Activated T-cell treated with anti-CD3 and anti-CD28 coated beads, Interleukin-2, amount 50 U/mL, for 1 hour (primary cell): ENCODE data around the gene TSPOAP1.
A peak's percentile ranks its signal among the peaks of the same experiment; 100 is the strongest.

Experiments used
- DNase-seq: peaks from one replicate; pipeline ENCODE4 v3.0.0-alpha.2; 2020

The TSPOAP1 gene

GRCh38 chr17:58315281-58315711 is 13.3 kb downstream of the TSPOAP1 start:
- DNase-seq, result no peak

DNA sequence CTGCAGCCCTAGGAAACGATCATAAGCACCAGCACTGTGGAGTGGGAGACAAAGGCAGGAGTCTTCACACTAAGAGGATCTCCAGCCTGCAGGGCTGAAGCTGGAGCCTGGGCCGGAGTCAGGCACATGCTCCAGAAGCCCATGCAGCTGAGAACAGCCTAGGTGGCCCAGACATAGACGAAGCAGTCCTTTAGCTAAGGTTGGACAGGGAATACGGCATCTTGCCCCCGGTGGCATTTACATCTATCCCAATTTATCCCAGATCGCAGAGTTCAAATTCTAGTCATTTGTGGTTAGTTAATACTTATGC is 13.9 kb downstream of the TSPOAP1 start:
- DNase-seq, result no peak

- no peak for DNase-seq
These were observed 14.5 kb downstream of the TSPOAP1 start for GRCh38 chr17:58313815-58314705.

- no peak for DNase-seq
These were observed 15.8 kb downstream of the TSPOAP1 start for GRCh38 chr17:58312829-58313228.

DNA sequence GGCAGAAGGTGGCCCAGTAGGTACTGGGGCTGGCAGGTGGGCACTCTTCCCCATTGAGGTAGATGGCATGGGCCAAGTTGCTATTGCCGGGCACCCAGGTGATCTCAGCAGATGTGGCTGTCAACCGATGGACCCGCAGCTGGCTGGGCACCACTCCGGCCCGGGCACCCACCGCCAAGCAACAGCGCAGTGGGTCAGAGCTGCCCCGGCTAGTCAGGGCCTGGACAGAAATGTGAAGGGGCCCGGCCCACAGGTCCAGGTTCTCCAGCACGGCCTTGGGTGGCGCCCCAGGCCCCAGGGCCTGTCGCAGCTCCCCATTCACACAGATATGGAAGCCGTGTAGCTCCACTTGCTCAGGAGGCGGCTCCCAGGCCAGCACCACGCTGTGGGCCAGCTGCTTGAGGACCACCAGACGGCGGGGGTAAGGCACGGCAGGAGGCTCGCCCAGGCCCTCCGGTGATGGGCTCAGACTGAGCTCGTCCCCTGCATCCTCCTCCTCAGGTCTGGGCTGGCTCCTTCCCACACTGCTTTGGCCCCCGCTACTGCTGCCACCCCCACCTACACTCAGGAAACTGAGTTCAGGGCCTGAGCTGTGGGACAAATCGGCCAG is 16.5 kb downstream of the TSPOAP1 start:
- no peak for DNase-seq

GRCh38 chr17:58311429-58311894 is 17.1 kb downstream of the TSPOAP1 start:
- DNase-seq, result no peak

DNA sequence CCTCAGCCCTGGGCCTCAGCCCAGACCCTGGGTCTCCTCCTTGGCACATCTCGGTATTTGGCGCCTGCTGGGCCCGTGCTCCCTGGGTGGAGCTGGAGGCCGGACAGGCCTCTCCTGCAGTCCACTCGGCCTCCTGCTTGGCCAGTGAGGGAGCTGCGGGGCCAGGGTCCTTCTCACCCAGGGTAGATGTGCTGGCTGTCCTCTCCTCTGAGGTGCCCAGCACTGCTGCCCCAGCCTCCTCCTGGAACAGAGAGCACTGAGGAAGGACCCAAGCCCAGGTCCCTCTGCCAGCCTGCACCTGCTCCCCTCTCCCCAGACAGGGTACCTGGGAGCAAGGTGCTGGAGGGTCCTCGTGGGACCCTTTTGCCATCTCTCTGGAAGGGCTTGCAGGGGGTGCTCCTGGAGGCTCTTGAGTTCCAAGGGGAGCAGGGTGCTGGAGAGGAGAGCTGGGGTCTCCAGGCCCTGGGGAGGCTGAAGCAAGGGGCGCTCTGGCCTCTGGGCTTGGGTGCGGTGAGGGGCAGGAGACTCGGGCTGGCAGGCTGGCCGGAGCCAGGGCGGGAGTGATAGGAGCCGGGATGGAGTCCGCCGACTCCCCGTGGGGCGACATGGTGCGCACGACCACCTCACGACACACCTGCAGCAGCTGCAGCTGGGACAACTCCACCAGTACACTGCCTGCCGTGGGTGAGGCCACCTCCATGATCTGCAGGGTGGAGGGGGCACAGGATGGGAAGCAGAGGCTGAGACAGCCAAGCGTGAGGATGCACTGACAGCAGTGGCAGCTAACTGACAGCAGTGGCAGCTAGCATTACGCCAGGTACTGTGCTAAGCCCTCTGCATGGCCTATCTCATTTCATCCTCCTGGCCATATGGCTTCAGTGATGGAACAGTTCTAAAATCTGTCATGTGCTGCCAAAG is 17.8 kb downstream of the TSPOAP1 start:
- DNase-seq, result no peak

DNA sequence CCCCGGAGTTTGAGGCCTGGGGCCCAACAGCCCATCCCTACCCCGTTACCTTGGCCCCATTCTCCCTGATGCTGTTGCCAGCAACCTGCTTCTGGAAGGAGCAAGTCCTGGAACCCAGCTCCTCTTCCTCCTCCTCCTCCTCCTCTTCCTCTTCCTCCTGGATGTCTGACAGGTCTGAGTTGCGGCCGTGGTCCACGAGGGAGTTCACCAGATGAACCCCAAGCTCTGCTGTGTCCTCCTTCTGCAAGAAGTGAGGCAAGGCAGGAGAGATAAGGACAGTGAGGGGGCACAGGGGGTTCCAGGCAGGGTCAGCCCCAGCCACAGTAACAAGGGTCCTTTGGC is 18.7 kb downstream of the TSPOAP1 start:
- no peak for DNase-seq

DNA sequence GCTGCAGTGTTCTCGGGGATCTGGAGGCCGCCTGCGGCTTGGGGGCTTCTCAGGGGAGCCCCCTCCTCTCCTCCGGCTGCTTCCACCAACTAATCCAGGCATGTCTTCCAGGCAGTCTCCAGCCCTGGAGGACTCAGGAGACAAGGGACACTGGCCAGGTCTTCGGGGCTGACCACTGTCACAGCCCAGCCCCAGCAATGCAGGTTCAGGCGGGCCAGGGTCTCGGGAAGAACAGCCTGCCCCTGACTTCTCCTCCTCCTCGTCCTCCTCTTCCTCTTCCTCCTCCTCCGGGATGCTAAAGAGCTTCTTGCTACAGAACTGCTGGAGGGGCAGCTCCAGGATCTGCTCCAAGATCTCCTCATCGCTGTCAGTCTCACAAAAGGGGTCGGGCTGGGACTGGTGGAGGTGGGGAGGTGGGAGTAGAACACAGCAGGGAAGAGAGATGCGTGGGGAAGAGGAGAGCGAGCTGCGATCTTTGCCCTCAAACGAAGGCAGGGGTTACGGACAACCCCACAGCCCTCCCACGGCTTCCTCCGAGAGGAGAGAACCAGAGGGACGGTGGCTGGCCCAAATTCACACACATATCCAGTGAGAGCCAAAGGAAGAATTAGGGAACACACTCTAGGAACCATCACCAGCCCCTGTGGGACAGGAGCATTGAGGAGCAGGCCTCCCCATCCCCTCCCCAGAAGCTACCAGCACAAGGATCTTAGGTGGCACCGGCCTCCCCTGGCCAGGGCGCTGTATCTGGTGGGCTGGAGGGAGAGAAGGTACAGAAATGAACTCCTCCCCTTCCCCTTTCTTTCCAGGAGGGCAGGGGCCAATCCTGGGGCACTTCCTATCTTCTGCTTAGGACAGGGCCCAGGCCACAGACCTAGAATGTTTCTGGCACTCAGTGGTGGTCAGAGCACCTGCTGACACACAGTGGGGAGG is 19.3 kb downstream of the TSPOAP1 start:
- no peak for DNase-seq

DNA sequence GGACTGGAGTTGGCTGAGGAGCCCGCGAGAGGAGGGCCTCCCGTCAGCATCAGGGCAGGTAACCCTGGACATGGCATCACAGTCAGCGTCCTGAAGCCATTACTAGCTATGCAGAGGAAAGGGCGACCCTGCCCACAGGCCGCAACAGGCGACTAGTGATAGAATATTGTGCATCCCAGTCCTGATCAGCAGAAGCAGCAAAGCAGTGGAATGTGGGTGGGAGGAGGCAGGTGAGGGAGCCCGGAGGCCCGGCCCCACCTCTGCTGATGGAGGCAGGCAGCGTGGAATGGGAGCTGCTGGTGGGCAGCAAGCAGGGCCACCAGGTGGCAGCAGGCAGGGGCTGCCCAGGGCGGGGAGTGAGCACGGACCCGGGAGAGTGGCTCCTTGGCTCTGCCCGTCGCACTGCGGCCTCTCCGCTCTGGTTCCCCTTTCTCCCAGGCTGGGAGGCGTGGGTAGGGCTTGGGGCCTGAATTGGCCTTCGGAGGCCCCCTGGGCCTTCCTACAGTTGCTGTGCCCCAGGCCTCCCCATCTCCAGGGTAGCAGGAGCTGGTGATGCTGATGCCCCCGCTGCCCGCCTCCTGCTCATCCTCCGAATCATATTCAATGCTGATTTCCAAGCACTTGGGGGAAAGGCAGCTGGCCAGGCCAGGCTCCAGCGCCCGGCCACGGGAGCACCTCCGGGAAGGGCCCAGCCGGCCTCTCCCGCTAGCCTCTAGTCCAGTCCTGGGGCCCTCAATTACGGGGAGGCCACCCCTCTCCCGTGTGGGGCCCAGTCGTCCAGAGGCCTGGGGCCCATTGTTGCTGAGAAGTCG is 20.2 kb downstream of the TSPOAP1 start:
- no peak for DNase-seq

DNA sequence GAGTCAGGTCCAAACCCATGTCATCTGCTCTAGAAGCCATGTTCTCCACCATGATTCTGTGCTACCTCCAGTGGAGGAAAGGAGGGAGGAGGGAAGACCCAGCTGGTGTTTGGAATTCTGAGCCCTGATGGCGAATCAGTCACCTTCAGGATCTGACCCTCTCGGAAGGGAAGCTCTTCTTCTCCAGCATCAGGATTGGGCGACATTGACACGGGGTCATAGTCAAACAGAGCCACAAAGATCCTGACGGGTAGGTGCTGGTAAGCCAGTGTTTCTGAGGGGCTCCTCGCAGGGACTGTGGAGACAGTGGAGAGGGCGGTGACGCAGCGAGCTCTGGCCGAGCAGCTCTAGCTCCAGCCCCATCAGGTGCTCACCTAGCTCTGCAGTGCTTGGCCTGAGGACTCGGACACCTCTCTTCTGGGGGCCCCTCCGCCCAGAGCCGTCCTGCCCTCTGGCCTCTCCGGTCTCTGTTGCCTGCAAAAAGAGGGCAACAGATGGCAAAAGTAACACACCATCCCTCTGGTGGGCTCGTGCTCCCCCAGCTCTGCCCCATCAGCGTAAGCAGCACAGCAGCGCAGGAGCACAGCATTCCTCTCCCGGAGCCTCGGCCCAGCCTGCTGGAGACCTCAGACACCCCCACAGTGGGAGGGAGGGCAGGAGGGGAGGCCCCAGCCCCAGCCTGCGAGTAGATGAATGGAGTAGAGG is 21.0 kb downstream of the TSPOAP1 start:
- DNase-seq, result no peak

DNA sequence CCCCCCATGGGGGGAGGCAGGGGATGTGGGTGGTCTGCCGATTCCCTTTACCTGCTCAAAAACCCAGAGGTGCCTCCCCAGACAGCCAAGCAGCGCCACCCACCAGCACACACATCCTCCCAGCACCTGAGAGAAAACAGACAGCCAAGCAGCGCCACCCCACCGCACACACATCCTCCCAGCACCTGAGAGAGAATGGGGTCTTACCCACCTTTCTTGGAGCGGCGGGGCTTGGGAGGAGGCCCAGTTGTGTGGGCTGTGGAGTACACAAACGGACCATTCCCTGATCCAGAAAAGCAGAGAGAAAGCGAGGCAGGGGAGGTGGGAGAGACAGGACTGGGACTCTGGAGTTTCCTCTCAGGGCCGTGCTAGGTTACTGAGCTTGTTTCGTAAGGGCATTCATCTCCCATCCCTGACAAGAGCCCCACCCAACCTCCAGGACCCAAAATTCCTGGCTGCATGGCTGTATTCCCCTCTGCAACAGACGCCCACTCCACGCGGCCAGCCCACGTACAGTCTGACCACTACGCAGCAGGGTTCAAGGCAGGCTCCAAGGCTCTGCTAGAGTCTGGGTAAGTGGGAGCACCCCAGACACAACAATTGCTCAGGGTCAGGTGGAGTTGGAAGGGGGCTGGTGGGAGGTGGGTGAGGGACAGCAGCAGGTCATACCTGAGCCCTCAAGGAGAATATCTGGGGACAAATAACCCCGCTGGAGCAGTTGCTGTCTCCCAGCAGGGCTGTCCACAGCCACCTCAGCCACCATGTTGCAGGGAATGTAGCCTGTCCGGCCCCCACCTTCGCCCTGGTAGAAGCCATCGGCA is 22.3 kb downstream of the TSPOAP1 start:
- DNase-seq, result no peak

DNA sequence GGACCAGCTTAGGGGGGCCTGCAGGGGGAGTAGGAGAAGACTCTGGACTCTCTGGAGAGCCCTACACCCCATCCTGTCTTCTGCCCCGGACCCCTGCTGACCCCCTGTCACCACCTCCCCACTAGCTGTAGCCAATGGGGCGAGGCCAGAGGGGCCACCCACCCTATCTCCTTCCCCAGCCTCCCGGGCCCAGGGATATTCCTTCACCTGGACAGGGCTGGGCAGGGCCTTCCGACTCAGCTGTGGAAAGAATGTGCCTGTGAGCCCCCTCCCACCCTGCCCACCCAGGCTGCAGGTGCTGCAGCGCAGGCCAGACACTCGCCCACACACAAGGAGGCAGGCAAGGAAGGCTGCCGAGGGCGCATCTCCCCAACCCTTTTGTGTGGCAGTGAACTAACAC is 23.0 kb downstream of the TSPOAP1 start:
- DNase-seq, result no peak

DNA sequence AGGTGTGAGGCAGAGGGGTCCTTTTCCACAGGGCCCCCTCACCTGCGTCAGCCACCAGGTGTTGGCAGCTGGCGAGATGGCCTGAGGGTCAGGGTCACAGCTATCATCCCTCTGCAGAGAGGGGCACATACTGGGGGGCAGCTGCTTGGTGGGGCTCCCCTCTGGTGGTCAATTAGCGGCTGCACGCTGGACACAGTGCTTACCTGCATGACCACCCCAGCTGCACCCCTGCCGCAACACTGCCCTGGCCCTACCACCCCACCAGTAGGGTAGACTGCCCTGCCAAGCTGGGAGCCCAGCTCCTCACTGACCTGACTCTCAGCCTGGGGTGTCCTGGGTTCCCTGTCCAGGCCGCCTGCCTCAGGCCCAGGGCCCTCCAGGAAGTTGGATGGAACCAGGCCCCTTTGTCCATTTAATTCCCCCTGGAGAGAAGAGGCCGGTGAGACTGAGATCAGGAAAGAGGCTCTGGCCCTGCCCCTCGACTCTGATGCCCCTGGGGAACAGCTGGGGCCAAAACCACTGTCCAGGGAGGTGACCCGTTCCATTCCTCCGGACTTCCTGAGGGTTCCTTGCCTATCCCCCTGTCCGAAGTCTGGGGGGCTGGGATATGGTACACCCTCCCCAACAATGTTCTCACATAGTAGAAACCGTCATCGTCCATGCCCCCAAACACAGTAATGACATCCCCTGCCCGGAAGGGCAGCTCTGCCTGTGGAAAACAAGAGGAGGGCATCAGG is 23.7 kb downstream of the TSPOAP1 start:
- no peak for DNase-seq

DNA sequence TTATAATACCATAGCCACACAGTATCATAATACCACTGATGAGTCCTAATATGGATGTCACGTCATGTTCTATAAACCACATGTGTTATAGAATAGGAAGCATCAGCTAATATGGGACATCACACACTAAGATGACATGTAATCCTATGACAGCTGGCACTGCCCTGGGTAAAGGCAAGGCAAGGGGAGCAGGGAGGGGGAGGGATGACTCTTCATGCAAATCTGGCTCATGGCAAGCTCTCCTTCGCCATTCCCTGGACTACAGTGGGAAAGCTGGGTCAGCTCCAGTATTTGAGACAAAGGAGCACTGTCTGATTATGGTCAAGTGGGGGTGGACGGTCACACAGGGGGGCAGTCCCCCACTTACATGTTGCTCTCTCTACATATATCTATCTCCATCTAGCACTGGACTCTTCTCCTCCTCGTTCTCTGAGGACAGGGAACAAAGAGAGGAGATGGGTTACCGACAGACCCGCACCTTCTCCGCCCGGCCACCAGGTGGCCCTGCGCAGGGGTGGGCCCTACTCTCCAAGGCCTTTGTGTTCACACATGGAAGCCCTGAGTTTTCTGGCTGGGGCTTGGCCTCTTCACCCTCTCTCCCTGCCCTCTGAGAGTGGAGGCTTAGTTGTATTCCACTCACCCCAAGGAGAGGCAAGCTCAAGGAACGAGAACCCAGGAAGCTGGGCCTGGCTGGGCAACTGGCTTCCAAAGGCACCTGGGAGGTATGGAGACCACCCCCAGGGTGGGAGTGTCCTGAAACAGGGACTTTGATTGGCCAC is 24.4 kb downstream of the TSPOAP1 start:
- DNase-seq, result peak; percentile 67

GRCh38 chr17:58302919-58303585 is 25.5 kb downstream of the TSPOAP1 start:
- no peak for DNase-seq

- DNase-seq, result no peak
These were observed 26.2 kb downstream of the TSPOAP1 start for GRCh38 chr17:58302171-58302918.
